Keratinocyte (primary cell): ENCODE measurements around the gene PAGR1.

Source experiments
- CTCF ChIP-seq, 3 experiments: IDR thresholded peaks in 1 of 3; conservative IDR thresholded peaks in 1 of 3; optimal IDR thresholded peaks in 1 of 3; 2 replicates in 2 of 3; 3 replicates in 1 of 3; pipeline versions ENCODE3 to v1.5.1; 2011; ENCODE audit warnings: low read length in 3 of 3, mild to moderate bottlenecking in 3 of 3, moderate library complexity in 2 of 3, control low read depth in 1 of 3, inconsistent platforms in 1 of 3; ENCODE audit not compliant: insufficient read depth in 2 of 3; ENCODE audit errors: extremely low read depth in 1 of 3
- EZH2 ChIP-seq: IDR thresholded peaks from one replicate; pipeline ENCODE4 v1.6.1; 2012; ENCODE audit warnings: inconsistent platforms, mild to moderate bottlenecking, low read length, moderate library complexity

GRCh38 chr16:29805232-29806098 lies 10.5 kb upstream of the PAGR1 start:
- TF ChIP-seq CTCF (optimal IDR thresholded peaks at IDR 0.05 in 1 of 3, IDR thresholded peaks at IDR 0.05 in 1 of 3, conservative IDR thresholded peaks at IDR 0.05 in 1 of 3; ENCODE audit: extremely low read depth in 1 of 3, insufficient read depth in 2 of 3, low read length in 3 of 3): peak in 1 of 3 experiments; percentile 0
- TF ChIP-seq EZH2: no peak
